ENCODE results near the gene STMND1. TPM values are rescaled to one million over a fixed set of nuclear protein-coding genes. Genes with fewer than 3 reads are reported as not detected.
A peak's percentile ranks its signal among the peaks of the same experiment; 100 is the strongest.

STMND1 gene
- total RNA-seq, 1 donor from 2014 or later = not detected

GRCh38 chr6:17151888-17152287, 50.0 kb downstream of the STMND1 start:
- intact Hi-C loops (cut with DNase I) = no loop called here
- DNase-seq (no peak), ATAC-seq (no peak)
- Histone ChIP-seq H3K9me3 (no peaks in the 10 kb centered on the region), H3K27me3 (no peaks in the 10 kb centered on the region), H3K27ac (no peak overlapping the region), H3K36me3 (no peaks in the 10 kb centered on the region), H3K4me3 (no peak overlapping the region), H3K4me1 (no peaks in the 10 kb centered on the region)
- no peak for TF ChIP-seq CTCF (IDR thresholded peaks at IDR 0.05)

GRCh38 chr6:17152703-17153102, 50.9 kb downstream of the STMND1 start:
- DNase-seq (no peak), ATAC-seq (no peak)
- no peaks in the 10 kb centered on the region for H3K9me3 ChIP-seq
- no peaks in the 10 kb centered on the region for H3K36me3 ChIP-seq
- H3K27me3 ChIP-seq = no peaks in the 10 kb centered on the region
- H3K4me3 ChIP-seq = no peak overlapping the region
- no peak overlapping the region for H3K27ac ChIP-seq
- TF ChIP-seq CTCF (IDR thresholded peaks at IDR 0.05) = no peak
- intact Hi-C loops (cut with DNase I) = no loop called here
- H3K4me1 ChIP-seq = no peaks in the 10 kb centered on the region

- no peaks in the 10 kb centered on the region for H3K9me3 ChIP-seq
- no peaks in the 10 kb centered on the region for H3K4me1 ChIP-seq
- peak; percentile 87 for TF ChIP-seq CTCF (IDR thresholded peaks at IDR 0.05)
- no peak overlapping the region for H3K4me3 ChIP-seq
- no peak overlapping the region for H3K27ac ChIP-seq
- no peaks in the 10 kb centered on the region for H3K27me3 ChIP-seq
- H3K36me3 ChIP-seq = no peaks in the 10 kb centered on the region
- peak; percentile 82 for ATAC-seq
- intact Hi-C loops (cut with DNase I) = loop anchor here (5.0 kb wide), 1 partner anchor 426 kb away; no protein-coding TSS in a partner anchor
- no peak for DNase-seq
Observed at GRCh38 chr6:17156112-17156921, 54.5 kb downstream of the STMND1 start.

GRCh38 chr6:17156966-17157365, 55.1 kb downstream of the STMND1 start:
- intact Hi-C loops (cut with DNase I) = loop anchor here (5.0 kb wide), 1 partner anchor 425 kb away; no protein-coding TSS in a partner anchor
- H3K27ac ChIP-seq = no peak overlapping the region
- DNase-seq = no peak
- no peaks in the 10 kb centered on the region for H3K4me1 ChIP-seq
- no peaks in the 10 kb centered on the region for H3K36me3 ChIP-seq
- H3K27me3 ChIP-seq = no peaks in the 10 kb centered on the region
- no peaks in the 10 kb centered on the region for H3K9me3 ChIP-seq
- ATAC-seq = no peak
- no peak overlapping the region for H3K4me3 ChIP-seq
- no peak for TF ChIP-seq CTCF (IDR thresholded peaks at IDR 0.05)

GRCh38 chr6:17157617-17158016, 55.8 kb downstream of the STMND1 start:
- no peak overlapping the region for H3K4me3 ChIP-seq
- no peak for TF ChIP-seq CTCF (IDR thresholded peaks at IDR 0.05)
- H3K27ac ChIP-seq = no peak overlapping the region
- no peaks in the 10 kb centered on the region for H3K9me3 ChIP-seq
- intact Hi-C loops (cut with DNase I) = loop anchor here (5.0 kb wide), 1 partner anchor 425 kb away; no protein-coding TSS in a partner anchor
- ATAC-seq = no peak
- H3K4me1 ChIP-seq = no peaks in the 10 kb centered on the region
- H3K36me3 ChIP-seq = no peaks in the 10 kb centered on the region
- no peaks in the 10 kb centered on the region for H3K27me3 ChIP-seq
- DNase-seq = no peak
